ENCODE measurements around the gene SULT1A1. TPM values are rescaled to one million over a fixed set of nuclear protein-coding genes. Genes with fewer than 3 reads are reported as not detected.
"Not testable (repeated sequence)": the region's sequence is repeated elsewhere in the genome, so short reads cannot be mapped to it uniquely, and the experiment has no call there.

SULT1A1 gene
- 23.2 TPM for total RNA-seq

DNA sequence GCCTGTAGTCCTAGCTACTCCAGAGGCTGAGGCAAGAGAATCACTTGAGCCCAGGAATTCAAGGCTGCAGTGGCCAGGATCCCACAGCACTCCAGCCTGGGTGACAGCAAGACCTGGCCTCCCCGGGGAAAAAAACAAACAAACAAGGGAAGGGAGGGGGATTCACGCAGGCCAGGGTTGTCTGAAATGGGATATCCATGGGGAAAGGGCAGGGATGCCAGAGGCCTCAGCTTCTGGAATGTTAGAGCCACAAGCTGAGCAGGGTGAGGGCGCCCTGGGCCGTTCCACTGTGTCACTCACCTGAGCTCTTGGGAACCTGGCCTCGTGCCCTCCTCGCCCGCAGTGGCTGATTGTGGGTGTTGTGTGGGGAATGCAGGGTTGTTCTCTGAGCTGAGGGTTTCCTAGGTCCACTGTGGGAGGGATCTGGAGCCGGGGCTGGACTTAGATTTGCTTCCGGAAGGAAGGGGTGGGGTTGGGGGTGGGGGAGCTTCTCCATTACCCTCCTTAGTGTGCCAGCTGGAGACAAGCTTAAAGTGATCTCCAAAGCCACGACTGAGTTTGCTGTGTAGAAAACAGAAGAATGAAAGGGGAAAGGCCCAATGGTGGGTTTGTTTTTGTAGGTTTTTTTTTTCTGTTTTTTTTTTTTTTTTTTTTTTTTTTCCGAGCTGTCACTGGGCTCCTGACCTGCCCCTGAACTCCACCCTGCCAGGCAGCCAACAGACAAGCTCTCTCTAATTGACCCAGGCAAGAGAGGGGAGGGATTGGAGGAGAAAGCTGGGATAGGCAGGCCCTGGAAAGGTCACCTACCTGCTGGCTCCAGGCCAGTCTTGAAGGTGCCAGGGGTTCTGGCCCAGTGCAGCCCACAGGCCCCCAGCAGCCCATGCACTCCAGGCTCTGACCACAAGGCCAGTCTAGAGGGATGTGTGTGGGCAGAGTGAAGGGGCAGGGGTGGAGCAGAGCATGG is at the start of gene SULT1A1:
Gene SULT1A1, minus strand, starts transcription at position 414 of the 964 bp plus-strand sequence. CDS start 1,189 bp downstream, outside the sequence.
- DNase-seq (ENCODE audit: low spot score) = peak; percentile 46

DNA sequence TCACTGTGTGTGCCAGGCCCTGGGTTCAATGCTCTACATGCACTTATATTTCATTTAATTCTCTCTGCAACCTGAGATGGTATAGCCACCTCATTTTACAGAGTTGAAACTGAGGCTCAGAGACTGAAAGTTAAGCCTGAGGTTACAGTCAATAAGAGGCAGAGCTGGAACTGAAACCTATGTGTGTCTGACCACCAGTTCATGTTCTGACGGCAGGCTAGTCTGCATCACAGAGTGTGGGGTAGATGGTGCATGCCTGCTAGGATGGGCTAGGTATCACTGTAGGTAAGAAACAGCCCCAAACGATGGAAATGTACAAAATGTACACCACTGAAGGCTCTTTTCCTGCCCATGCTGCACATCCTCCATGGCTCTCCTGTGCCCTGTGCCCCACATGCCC is 30.1 kb upstream of the SULT1A1 start:
- not testable (repeated sequence) for DNase-seq (ENCODE audit: low spot score)

GRCh38 chr16:28638359-28638758 is 28.5 kb upstream of the SULT1A1 start:
- DNase-seq (ENCODE audit: low spot score) = not testable (repeated sequence)

DNA sequence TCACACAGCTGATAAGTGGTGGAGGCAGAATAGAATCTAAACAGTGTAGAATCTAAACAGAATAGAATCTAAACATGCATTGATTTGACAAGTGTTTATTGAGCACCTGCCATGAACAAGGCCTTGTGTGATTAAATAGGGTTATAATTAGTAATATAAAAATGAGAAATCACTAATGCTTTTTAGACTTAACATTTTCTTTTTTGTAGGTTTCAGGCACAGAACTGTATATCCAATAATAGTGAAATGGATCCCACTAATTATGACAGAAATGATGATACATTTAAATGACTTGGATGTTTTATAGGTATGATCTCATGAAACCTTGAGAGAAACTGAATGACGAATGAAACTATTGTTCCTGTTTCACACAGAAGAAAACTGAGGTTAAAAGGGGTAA is 27.9 kb upstream of the SULT1A1 start, which contains the start of gene NPIPB8:
Gene NPIPB8, plus strand, starts transcription at position 301 of the 400 bp plus-strand sequence. CDS start 296 bp downstream, outside the sequence.
- DNase-seq (ENCODE audit: low spot score) = not testable (repeated sequence)

- not testable (repeated sequence) for DNase-seq (ENCODE audit: low spot score)
These were observed 26.4 kb upstream of the SULT1A1 start for GRCh38 chr16:28636093-28636823.

GRCh38 chr16:28630905-28631304 is 21.1 kb upstream of the SULT1A1 start:
- DNase-seq (ENCODE audit: low spot score) = not testable (repeated sequence)

- DNase-seq (ENCODE audit: low spot score) = no peak
These were observed 13.4 kb upstream of the SULT1A1 start for GRCh38 chr16:28623172-28623711.

DNA sequence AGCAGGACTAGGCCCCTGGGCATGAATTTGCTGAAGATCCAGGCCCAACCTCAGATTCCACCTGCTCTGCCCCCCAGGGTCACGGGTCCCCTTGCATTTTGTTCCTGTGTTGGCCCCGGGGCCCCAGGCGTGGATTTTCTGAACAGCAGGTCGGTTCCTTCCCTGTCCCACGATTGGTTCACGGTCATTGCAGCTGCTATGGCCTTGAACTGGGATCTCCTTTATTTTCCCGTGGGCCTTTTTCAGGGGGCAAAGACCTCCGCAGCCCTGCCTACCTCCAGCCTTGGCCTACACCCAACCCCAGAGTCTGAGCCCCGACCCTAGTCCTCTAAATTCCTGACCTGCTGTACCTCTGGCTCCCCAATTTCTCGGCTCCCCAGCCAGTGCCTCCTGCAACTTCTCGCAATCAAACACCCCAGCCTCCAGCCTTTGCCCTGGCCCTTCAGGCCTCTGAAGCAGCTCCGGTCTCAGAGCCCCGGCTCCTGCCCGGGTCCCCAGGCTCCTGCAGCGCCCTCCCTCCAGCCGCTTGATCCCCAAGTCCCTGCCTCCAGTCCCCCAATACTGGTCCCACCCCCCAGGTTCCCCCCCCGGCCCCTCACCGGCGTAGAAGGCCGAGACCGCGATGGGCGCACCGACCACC is 12.8 kb upstream of the SULT1A1 start:
- not testable (repeated sequence) for DNase-seq (ENCODE audit: low spot score)

DNA sequence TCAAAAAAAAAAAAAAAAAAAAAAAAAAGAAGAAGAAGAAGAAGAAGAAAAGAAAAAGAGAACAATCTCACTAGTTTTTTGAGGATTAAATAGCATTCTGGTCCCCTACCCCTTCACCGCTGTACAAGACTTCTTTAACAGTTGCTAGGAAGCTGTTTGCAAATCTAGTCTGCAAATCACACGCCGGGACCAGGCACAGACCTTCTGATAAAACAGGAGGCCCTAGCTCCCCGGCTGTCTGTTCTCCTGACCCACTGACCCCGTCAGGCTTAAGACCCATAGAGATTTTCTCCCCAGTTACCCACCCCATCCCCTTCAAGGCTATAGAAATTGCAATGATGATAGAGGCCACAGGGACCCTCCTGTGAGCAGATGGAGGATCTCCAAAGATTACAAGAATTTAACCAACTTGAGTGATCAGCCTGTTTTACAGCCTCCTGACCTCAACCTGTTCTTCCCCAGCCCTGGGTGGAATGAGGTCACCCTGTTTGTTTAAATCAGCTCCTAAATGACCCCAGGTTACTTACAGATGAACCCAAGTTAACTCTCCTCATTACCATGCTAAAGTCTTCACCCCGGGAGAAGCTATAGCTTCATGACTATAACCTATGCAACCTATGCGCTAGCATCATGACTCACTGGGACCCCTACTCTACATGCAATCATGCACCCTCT is 11.8 kb upstream of the SULT1A1 start:
- no peak for DNase-seq (ENCODE audit: low spot score)

- not testable (repeated sequence) for DNase-seq (ENCODE audit: low spot score)
These were observed 10.5 kb upstream of the SULT1A1 start for GRCh38 chr16:28620316-28620715.

GRCh38 chr16:28617874-28618273 is 8.0 kb upstream of the SULT1A1 start:
- DNase-seq (ENCODE audit: low spot score) = no peak

DNA sequence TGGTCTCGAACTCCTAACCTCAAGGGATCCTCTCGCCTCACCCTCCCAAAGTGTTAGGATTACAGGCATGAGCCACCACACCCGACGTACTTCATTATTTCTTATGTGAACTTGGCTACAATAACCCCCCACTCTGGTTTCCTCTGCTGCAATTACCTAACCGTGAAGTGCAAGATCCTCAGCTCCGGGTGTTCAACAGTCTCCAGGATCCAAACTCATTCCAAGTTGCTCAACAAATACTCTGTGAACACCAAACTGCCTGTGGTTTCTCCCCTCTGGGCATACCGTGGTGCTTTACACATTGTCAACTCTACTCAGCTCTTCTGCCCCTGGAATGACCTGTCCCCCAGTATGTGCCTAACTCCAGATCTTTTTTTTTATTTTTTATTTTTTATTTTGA is 6.8 kb upstream of the SULT1A1 start:
- no peak for DNase-seq (ENCODE audit: low spot score)

GRCh38 chr16:28616224-28616577 is 6.4 kb upstream of the SULT1A1 start:
- not testable (repeated sequence) for DNase-seq (ENCODE audit: low spot score)

GRCh38 chr16:28615486-28616223 is 5.8 kb upstream of the SULT1A1 start:
- peak; percentile 65 for DNase-seq (ENCODE audit: low spot score)

GRCh38 chr16:28614561-28614960 is 4.7 kb upstream of the SULT1A1 start:
- DNase-seq (ENCODE audit: low spot score) = not testable (repeated sequence)

GRCh38 chr16:28613912-28614311 is 4.1 kb upstream of the SULT1A1 start:
- DNase-seq (ENCODE audit: low spot score) = not testable (repeated sequence)

DNA sequence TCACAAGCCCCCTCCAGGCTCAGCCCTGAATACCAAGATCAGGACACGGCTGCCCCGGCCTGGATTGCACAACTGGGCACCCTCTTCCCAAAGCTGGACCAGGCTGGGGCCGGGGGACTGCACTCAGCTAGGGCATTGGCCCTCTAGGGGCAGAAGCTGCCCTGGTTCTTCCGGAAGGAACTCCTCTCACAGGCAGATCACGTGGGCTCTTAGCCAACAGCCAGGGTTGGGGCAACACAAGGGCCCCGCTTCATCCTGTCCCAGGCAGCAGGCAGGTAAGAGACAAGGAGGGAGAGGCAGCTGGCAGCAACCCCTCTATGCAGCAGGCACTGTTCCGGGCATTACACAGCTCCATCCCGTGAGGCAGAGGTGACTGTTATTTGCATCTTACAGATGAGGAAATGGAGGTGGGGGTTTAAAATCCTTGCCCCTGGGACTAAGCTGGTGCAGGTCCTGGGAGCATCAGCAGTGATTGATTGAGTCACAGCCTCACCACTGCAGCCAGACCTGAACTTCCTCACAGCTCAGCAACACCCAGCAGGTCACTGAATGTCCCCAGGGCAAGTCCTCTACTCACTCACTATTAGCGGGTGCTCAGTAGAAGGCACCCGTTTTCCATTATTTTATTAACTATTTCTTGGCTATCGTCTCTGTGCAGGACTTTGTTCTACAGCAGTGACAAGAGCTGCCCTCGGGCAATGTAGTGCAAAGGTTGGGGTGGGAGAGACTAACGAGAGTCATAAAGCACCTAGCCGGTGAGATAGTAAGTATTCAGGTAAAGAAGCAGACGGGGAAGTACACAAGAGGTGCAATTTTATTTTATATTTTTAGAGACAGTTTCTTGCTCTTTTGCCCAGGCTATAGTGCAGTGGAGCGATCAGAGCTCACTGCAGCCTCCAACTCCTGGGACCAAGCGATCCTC is 2.8 kb upstream of the SULT1A1 start:
- not testable (repeated sequence) for DNase-seq (ENCODE audit: low spot score)

DNA sequence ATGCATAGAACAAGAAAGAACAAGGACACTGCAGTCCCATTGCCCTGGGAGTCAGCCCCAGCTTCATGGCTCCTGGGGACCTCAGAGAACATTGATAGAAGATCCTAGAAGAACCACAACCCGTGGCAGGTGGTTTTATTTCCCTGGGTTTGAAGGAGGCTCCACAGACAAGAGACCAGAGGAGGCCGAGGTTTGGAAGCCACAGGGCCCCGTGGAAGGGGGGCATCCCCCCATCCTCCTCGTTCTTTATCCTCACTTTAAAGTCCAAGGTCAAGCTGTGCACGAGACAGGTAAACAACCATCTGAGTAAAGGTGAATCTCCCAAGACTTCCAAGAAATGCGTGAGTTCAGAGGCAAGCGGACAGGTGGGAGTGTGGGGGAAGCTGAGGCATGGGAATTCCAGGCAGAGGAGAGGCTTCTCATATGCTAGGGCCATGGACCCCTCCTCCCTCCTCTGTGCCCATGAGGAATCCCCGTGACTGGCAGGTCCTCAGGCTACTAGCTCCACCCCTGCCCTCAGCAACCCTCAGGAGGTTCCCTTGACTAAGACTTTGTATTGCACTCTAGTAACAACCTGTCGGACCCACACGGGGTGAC is 849 bp upstream of the SULT1A1 start:
- DNase-seq (ENCODE audit: low spot score) = no peak

All from mucosa of gallbladder (tissue), 1 donor.